Measurements from ENCODE around the gene VASP. TPM values are rescaled to one million over a fixed set of nuclear protein-coding genes. Genes with fewer than 3 reads are reported as not detected.
A peak's percentile ranks its signal among the peaks of the same experiment; 100 is the strongest.

Gene VASP
- total and polyA plus RNA-seq, 2 of the 4 experiments (the other 2 are of a cell fraction) = 61.1 to 88.8 TPM

DNA sequence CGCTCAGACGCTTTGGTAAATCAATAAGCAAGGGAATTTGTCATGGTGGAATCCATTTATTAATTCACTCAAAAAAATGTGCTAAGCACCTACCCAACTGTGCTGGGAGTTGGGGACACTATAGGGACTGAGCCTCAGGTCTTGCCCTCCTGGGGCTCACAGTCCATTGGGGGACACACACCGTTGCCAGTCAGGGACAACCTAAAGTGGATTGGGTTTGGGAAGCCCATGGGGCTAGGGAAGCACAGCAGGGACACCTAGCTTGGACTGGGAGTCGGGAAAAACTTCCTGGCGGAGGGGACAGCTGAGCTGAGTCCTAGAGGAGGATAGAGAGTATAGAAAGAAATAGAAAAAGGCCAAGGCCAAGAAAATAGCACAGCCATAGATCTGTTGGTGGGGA, 31.0 kb upstream of the VASP start:
- no peak overlapping the region for H3K56ac ChIP-seq (ENCODE audit: extremely low read depth, insufficient read depth, low read length)
- H3K4me1 ChIP-seq (ENCODE audit: control insufficient read depth, insufficient read depth, low read length) = peaks cover 9% of the 10 kb centered on the region
- H2AK9ac ChIP-seq (replicated peaks; ENCODE audit: low read depth, low read length, poor library complexity) = no peak overlapping the region
- no peak for ATAC-seq (ENCODE audit: low read depth)
- H3K79me1 ChIP-seq (ENCODE audit: low read depth in 1 of 2, low read length in 2 of 2) = peaks cover 0 to 24% of the 10 kb centered on the region in 2 experiments; a peak in 3 of 4 replicates
- H3K27ac ChIP-seq (ENCODE audit: insufficient read depth, low read length) = no peak overlapping the region
- dilution Hi-C loops (cut with HindIII; ENCODE audit: low sequenced_read_pairs, unreplicated experiment) = no loop called here
- TF ChIP-seq RFX5 (IDR thresholded peaks at IDR 0.05; ENCODE audit: low read depth, low read length) = no peak
- TF ChIP-seq CHD1 (IDR thresholded peaks at IDR 0.05; ENCODE audit: low read depth, low read length) = no peak
- TF ChIP-seq NFE2L2 (IDR thresholded peaks at IDR 0.05; ENCODE audit: low read depth, low read length) = peak; percentile 11; the same call in 1 of the 2 replicates
- no peaks in the 10 kb centered on the region for H3K9me1 ChIP-seq (ENCODE audit: insufficient read depth, low read length)
- CTCF ChIA-PET = interaction anchor here (2.4 kb wide), 1 partner anchor 37 kb away, joined by 17 read pairs; no protein-coding TSS in a partner anchor
- 72% methylated on average over 2 of the region's 5 CpGs; no CpG with 5 or more reads in 1 of the 2 experiments for WGBS, 2 experiments (ENCODE audit: extremely low coverage in 2 of 2, insufficient read length in 1 of 2)
- intact Hi-C loops (cut with micrococcal nuclease) = no loop called here
- no peak overlapping the region for H4K5ac ChIP-seq (ENCODE audit: low read depth, low read length)
- no peak overlapping the region for H3K4me3 ChIP-seq (ENCODE audit: insufficient read depth, low read depth, low read length)
- no peak overlapping the region for H2BK120ac ChIP-seq (ENCODE audit: low read depth, low read length)
- DNase-seq = peak; percentile 16
- H3K4ac ChIP-seq (ENCODE audit: low read depth, low read length) = peak overlapping the region; percentile 47; the same call in 1 of the 2 replicates
- H2AFZ ChIP-seq (replicated peaks; ENCODE audit: low read length, poor library complexity) = peak overlapping the region; percentile 40
- H2BK5ac ChIP-seq (ENCODE audit: low read depth, low read length, poor library complexity, severe bottlenecking) = no peak overlapping the region
- no peak overlapping the region for H2BK15ac ChIP-seq (ENCODE audit: low read depth, low read length)
- no TSS peak for BruUV-seq (replicated peaks)
- no peak overlapping the region for H3K14ac ChIP-seq (replicated peaks; ENCODE audit: low read depth, low read length)
- in situ Hi-C loops (cut with MboI; ENCODE audit: low sequenced_read_pairs) = loop anchor here (5.0 kb wide), 1 partner anchor 34 kb away; no protein-coding TSS in a partner anchor
- no peak overlapping the region for H3K9ac ChIP-seq (ENCODE audit: low read depth, low read length)
- no peak overlapping the region for H3K23ac ChIP-seq (ENCODE audit: low read depth, low read length)
- POLR2A ChIA-PET (ENCODE audit: unreplicated experiment) = no interaction called here
- H3K18ac ChIP-seq (ENCODE audit: low read depth, low read length) = no peak overlapping the region
- H2AK5ac ChIP-seq (ENCODE audit: low read depth, low read length) = 0 out of 2 replicates have a peak overlapping the region, but pooled peaks have one; percentile 11
- no peak overlapping the region for H3K4me2 ChIP-seq (ENCODE audit: low read depth, low read length)
- H2BK20ac ChIP-seq (ENCODE audit: low read depth, low read length) = no peak overlapping the region
- no peaks in the 10 kb centered on the region; the same call in 1 of the 2 replicates for H4K20me1 ChIP-seq (ENCODE audit: insufficient read depth, low read length)
- no peak overlapping the region for H4K91ac ChIP-seq (ENCODE audit: insufficient read depth, low read depth, low read length)
- no peaks in the 10 kb centered on the region for H3K27me3 ChIP-seq (ENCODE audit: control insufficient read depth, insufficient read depth, low read length)
- H4K8ac ChIP-seq (ENCODE audit: low read depth in 2 of 2, low read length in 2 of 2) = no peak overlapping the region
- H3K9me3 ChIP-seq (ENCODE audit: control insufficient read depth, insufficient read depth, low read length) = no peaks in the 10 kb centered on the region
- H3K36me3 ChIP-seq (ENCODE audit: control insufficient read depth, insufficient read depth, low read length) = no peaks in the 10 kb centered on the region

All from IMR-90 (cell line).